Measurements from ENCODE around the gene WSCD2. TPM values are rescaled to one million over a fixed set of nuclear protein-coding genes. Genes with fewer than 3 reads are reported as not detected.

The WSCD2 gene
- total RNA-seq, 1 donor from 2014 or later = 4.2 TPM

DNA sequence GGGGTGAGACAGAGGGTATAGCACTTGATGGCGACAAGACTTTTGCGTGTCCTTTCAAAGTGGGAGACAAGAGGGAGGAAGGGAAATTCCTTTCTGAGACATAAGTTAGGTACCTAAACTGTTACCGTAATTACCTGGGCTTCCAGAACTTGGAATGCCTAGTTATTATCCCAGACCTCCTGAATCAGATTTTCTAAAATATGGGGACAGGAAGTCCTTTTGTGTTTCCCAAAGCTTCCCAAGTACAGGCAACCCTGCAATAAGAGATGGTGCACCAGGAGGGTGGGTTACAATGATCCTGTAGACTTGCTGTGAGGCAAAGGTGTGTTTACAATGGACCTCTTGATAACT, 126.1 kb downstream of the WSCD2 start:
- TF ChIP-seq POLR2AphosphoS5 (IDR thresholded peaks at IDR 0.05; ENCODE audit: insufficient read depth in 1 of 2, low read depth in 1 of 2) (no peak), POLR2A (IDR thresholded peaks at IDR 0.05) (no peak)
- TF ChIP-seq, protein P1, sequence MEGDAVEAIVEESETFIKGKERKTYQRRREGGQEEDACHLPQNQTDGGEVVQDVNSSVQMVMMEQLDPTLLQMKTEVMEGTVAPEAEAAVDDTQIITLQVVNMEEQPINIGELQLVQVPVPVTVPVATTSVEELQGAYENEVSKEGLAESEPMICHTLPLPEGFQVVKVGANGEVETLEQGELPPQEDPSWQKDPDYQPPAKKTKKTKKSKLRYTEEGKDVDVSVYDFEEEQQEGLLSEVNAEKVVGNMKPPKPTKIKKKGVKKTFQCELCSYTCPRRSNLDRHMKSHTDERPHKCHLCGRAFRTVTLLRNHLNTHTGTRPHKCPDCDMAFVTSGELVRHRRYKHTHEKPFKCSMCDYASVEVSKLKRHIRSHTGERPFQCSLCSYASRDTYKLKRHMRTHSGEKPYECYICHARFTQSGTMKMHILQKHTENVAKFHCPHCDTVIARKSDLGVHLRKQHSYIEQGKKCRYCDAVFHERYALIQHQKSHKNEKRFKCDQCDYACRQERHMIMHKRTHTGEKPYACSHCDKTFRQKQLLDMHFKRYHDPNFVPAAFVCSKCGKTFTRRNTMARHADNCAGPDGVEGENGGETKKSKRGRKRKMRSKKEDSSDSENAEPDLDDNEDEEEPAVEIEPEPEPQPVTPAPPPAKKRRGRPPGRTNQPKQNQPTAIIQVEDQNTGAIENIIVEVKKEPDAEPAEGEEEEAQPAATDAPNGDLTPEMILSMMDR (IDR thresholded peaks at IDR 0.05) = no peak
- Histone ChIP-seq H3K9me3 (no peaks in the 10 kb centered on the region), H3K4me1 (no peaks in the 10 kb centered on the region), H3K27ac (no peak overlapping the region), H3K27me3 (no peaks in the 10 kb centered on the region), H3K4me3 (no peak overlapping the region), H3K36me3 (no peaks in the 10 kb centered on the region)
- DNase-seq (ENCODE audit: extremely low spot score in 2 of 2) = no peak
- intact Hi-C loops (cut with DNase I) = no loop called here

DNA sequence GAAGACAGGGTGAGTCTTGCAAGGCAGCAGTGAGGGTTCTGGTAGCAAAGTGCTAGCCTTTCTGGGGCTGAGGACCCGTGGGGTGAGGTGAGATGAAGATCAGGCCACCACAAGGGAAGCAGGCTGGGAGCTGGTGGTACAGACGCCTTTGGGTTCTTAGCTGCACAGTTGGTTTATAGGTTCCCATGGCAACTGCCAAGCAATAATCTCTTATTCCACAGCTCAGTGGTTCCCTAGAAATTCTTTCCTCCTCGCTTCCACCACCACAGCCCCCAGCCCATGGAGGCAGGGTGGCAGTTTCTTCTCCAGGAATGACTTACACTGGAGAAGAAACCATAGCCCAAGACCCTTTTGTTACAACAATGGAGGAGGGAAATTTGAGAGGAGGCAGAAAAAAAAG, 127.9 kb downstream of the WSCD2 start:
- Histone ChIP-seq H3K9me3 (no peaks in the 10 kb centered on the region), H3K36me3 (no peaks in the 10 kb centered on the region), H3K4me1 (no peaks in the 10 kb centered on the region), H3K27me3 (no peaks in the 10 kb centered on the region), H3K4me3 (no peak overlapping the region), H3K27ac (no peak overlapping the region)
- DNase-seq (ENCODE audit: extremely low spot score in 2 of 2) = no peak
- no peak for TF ChIP-seq POLR2A (IDR thresholded peaks at IDR 0.05)
- intact Hi-C loops (cut with DNase I) = no loop called here

DNA sequence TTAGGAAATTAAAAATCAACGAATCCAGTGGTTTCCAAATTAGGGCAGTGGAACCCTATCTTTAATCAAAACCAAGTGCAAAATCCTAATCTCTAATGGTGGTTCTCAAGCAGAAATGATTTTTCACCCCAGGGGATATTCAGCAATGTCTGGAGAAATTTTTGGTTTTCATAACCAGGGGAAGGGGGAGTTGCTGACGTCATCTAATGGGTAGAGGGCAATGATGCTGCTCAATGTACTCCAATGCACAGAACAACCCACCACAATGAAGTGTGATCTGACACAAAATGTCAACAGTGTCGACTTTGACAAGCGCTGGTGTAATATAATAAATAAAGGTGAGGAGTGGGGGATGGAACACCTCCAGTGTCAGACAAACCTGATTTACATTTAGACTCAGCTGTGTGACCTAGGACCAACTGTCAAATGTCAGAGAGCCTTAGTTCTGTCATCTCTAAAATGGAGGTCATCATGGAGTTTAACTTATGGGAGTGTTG, 128.6 kb downstream of the WSCD2 start:
- no peaks in the 10 kb centered on the region for H3K4me1 ChIP-seq
- no peaks in the 10 kb centered on the region for H3K36me3 ChIP-seq
- no peak overlapping the region for H3K4me3 ChIP-seq
- H3K9me3 ChIP-seq = no peaks in the 10 kb centered on the region
- no peak overlapping the region for H3K27ac ChIP-seq
- DNase-seq (ENCODE audit: extremely low spot score in 2 of 2) = no peak
- no peak for TF ChIP-seq POLR2AphosphoS5 (IDR thresholded peaks at IDR 0.05; ENCODE audit: insufficient read depth in 1 of 2, low read depth in 1 of 2)
- TF ChIP-seq POLR2A (IDR thresholded peaks at IDR 0.05) = no peak
- TF ChIP-seq, protein P1 (IDR thresholded peaks at IDR 0.05) = no peak
- intact Hi-C loops (cut with DNase I) = no loop called here
- H3K27me3 ChIP-seq = no peaks in the 10 kb centered on the region

DNA sequence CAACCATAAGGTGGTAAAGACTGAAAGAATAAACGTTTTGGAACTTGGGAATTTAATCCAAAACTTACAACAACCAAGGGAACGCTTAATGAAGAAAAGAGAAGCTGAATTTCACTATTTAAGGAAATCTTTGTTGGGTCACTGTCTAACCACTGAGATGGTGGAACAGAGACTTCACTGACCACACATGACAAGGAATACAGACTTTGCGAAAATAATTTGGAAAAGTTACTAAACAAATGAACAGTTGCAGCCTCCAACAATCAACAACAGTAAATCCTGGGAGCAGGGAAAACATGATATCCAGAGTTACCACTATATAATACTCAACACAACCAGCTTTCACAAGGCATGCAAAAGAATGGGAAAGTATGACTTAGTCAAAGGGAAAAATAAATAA, 131.0 kb downstream of the WSCD2 start:
- Histone ChIP-seq H3K4me1 (no peaks in the 10 kb centered on the region), H3K36me3 (no peaks in the 10 kb centered on the region), H3K9me3 (no peaks in the 10 kb centered on the region), H3K4me3 (no peak overlapping the region), H3K27me3 (no peaks in the 10 kb centered on the region), H3K27ac (no peak overlapping the region)
- DNase-seq (ENCODE audit: extremely low spot score in 2 of 2) = no peak
- intact Hi-C loops (cut with DNase I) = no loop called here
- TF ChIP-seq POLR2A (IDR thresholded peaks at IDR 0.05) (no peak), POLR2AphosphoS5 (IDR thresholded peaks at IDR 0.05; ENCODE audit: insufficient read depth in 1 of 2, low read depth in 1 of 2) (no peak)
- TF ChIP-seq, protein P1 (IDR thresholded peaks at IDR 0.05) = no peak

DNA sequence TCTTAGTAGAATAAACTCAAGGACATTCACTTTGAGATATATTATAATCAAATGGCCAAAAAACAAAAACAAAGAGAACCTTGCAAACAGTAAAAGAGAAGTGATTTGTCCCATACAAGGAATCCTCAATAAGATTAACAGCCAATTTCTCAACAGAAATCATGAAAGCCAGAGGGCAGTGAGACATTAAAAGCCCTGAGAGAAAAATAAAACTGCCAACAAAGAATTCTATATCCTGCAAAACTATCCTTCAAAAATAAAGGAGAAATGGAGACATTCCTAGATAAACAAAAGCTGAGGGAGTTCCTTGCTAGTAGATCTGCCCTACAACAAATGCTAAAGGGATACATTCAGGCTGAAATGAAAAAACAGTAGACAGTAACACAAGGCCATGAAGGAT, 131.9 kb downstream of the WSCD2 start:
- Histone ChIP-seq H3K36me3 (no peaks in the 10 kb centered on the region), H3K4me1 (no peaks in the 10 kb centered on the region), H3K27me3 (no peaks in the 10 kb centered on the region), H3K9me3 (no peaks in the 10 kb centered on the region), H3K27ac (no peak overlapping the region), H3K4me3 (no peak overlapping the region)
- DNase-seq (ENCODE audit: extremely low spot score in 2 of 2) = no peak
- TF ChIP-seq POLR2A (IDR thresholded peaks at IDR 0.05) (no peak), POLR2AphosphoS5 (IDR thresholded peaks at IDR 0.05; ENCODE audit: insufficient read depth in 1 of 2, low read depth in 1 of 2) (no peak)
- TF ChIP-seq, protein P1 (IDR thresholded peaks at IDR 0.05) = no peak
- intact Hi-C loops (cut with DNase I) = no loop called here

DNA sequence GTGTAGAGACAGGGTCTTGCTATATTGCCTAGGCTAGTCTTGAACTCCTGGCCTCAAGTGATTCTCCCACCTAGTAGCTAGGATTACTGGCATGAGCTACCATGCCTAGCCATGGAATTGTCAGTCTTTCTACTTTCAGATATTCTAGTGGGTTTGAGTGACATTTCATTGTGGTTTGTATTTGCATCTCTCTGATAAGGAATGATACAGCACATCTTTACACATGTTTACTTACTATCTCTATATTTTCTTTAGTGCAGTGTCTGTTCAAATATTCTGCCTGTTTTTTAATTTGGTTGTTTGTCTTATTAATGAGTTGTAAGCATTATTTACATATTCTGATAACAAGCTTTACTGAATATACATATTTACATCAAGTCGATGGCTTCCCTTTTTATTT, 136.4 kb downstream of the WSCD2 start:
- Histone ChIP-seq H3K9me3 (no peaks in the 10 kb centered on the region), H3K4me3 (no peak overlapping the region), H3K27me3 (no peaks in the 10 kb centered on the region), H3K36me3 (no peaks in the 10 kb centered on the region), H3K4me1 (no peaks in the 10 kb centered on the region), H3K27ac (no peak overlapping the region)
- TF ChIP-seq, protein P1 (IDR thresholded peaks at IDR 0.05) = no peak
- TF ChIP-seq POLR2AphosphoS5 (IDR thresholded peaks at IDR 0.05; ENCODE audit: insufficient read depth in 1 of 2, low read depth in 1 of 2) (no peak), POLR2A (IDR thresholded peaks at IDR 0.05) (no peak)
- DNase-seq (ENCODE audit: extremely low spot score in 2 of 2) = no peak
- intact Hi-C loops (cut with DNase I) = no loop called here

Measured in vagina (tissue), 2 donors.